Measurements from ENCODE around the gene SQSTM1. TPM values are rescaled to one million over a fixed set of nuclear protein-coding genes. Genes with fewer than 3 reads are reported as not detected.
A peak's percentile ranks its signal among the peaks of the same experiment; 100 is the strongest.

SQSTM1 gene
- total and polyA plus RNA-seq, 9 of the 15 experiments (the other 6 are each of a cell fraction or from before 2014, with no cell fraction given), result 5.6 to 148 (median 64.0) TPM

DNA sequence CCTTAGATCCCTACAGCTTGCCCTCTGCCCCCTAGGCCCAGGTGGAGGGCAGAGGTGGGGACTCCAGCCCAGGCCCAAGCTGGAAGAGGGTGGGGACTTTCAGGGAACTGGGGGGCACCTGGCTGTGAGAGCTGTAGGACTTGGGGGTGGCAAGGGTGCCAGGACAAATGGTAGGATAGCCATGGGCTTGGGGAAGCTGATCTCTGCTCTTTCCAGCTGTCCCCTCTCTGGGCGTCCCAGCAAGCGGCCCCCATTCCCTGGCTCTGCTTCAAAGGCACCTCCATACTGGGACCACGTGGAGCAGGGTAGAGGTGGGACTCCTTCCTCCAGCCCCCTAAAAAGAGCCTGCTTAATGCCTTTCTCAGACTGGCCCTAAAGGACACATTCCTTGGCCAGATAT is 26.5 kb upstream of the SQSTM1 start:
- H3K4me3 ChIP-seq, result no peak overlapping the region
- DNase-seq (ENCODE audit: extremely low read depth in 1 of 4, low spot score in 3 of 4) (no peak), ATAC-seq (no peak), FAIRE-seq (no peak)
- no peak overlapping the region for H3K27ac ChIP-seq (ENCODE audit: extremely low read depth, low read depth, low read length)
- H3K9me3 ChIP-seq (replicated peaks; ENCODE audit: control insufficient read depth, insufficient read depth, low read depth, low read length), result no peaks in the 10 kb centered on the region
- no peaks in the 10 kb centered on the region for H3K9me1 ChIP-seq (ENCODE audit: control insufficient read depth, insufficient read depth, low read length)
- peaks cover 0 to 43% of the 10 kb centered on the region in 2 experiments; a peak in 2 of 5 replicates for H3K4me1 ChIP-seq (replicated peaks in 1 of 2; ENCODE audit: control insufficient read depth in 2 of 2, insufficient read depth in 2 of 2, low read length in 2 of 2)
- no peak overlapping the region for H2AFZ ChIP-seq (ENCODE audit: low read depth, low read length)
- TF ChIP-seq PCBP1 (IDR thresholded peaks at IDR 0.05; ENCODE audit: low read depth, low read length, poor library complexity, severe bottlenecking) (no peak), FOXJ2 (tag; IDR thresholded peaks at IDR 0.05) (no peak), PRMT5 (CRISPR knock-in tag; IDR thresholded peaks at IDR 0.05) (no peak), ZNF197 (CRISPR knock-in tag; IDR thresholded peaks at IDR 0.05; ENCODE audit: low read depth) (no peak), SP2 (IDR thresholded peaks at IDR 0.05; ENCODE audit: extremely low read depth, low read depth, low read length, poor library complexity, severe bottlenecking) (no peak), ILK (tag; IDR thresholded peaks at IDR 0.05; ENCODE audit: borderline replicate concordance, low read depth) (no peak), STAT5B (CRISPR knock-in tag; IDR thresholded peaks at IDR 0.05) (no peak), KAT7 (CRISPR knock-in tag; IDR thresholded peaks at IDR 0.05; ENCODE audit: borderline replicate concordance) (no peak), BRD4 (IDR thresholded peaks at IDR 0.05) (no peak), FOS (IDR thresholded peaks at IDR 0.05; ENCODE audit: extremely low read depth, insufficient read length) (no peak), TEAD4 (IDR thresholded peaks at IDR 0.05; ENCODE audit: low read length) (no peak), TEAD4 (CRISPR knock-in tag; IDR thresholded peaks at IDR 0.05; ENCODE audit: borderline replicate concordance) (no peak)
- TF ChIP-seq, protein P1, sequence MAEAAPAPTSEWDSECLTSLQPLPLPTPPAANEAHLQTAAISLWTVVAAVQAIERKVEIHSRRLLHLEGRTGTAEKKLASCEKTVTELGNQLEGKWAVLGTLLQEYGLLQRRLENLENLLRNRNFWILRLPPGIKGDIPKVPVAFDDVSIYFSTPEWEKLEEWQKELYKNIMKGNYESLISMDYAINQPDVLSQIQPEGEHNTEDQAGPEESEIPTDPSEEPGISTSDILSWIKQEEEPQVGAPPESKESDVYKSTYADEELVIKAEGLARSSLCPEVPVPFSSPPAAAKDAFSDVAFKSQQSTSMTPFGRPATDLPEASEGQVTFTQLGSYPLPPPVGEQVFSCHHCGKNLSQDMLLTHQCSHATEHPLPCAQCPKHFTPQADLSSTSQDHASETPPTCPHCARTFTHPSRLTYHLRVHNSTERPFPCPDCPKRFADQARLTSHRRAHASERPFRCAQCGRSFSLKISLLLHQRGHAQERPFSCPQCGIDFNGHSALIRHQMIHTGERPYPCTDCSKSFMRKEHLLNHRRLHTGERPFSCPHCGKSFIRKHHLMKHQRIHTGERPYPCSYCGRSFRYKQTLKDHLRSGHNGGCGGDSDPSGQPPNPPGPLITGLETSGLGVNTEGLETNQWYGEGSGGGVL (CRISPR knock-in tag; IDR thresholded peaks at IDR 0.05), result no peak
- TF ChIP-seq, protein P2, sequence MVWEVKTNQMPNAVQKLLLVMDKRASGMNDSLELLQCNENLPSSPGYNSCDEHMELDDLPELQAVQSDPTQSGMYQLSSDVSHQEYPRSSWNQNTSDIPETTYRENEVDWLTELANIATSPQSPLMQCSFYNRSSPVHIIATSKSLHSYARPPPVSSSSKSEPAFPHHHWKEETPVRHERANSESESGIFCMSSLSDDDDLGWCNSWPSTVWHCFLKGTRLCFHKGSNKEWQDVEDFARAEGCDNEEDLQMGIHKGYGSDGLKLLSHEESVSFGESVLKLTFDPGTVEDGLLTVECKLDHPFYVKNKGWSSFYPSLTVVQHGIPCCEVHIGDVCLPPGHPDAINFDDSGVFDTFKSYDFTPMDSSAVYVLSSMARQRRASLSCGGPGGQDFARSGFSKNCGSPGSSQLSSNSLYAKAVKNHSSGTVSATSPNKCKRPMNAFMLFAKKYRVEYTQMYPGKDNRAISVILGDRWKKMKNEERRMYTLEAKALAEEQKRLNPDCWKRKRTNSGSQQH (CRISPR knock-in tag; IDR thresholded peaks at IDR 0.05), result no peak
- TF ChIP-seq, protein P3, sequence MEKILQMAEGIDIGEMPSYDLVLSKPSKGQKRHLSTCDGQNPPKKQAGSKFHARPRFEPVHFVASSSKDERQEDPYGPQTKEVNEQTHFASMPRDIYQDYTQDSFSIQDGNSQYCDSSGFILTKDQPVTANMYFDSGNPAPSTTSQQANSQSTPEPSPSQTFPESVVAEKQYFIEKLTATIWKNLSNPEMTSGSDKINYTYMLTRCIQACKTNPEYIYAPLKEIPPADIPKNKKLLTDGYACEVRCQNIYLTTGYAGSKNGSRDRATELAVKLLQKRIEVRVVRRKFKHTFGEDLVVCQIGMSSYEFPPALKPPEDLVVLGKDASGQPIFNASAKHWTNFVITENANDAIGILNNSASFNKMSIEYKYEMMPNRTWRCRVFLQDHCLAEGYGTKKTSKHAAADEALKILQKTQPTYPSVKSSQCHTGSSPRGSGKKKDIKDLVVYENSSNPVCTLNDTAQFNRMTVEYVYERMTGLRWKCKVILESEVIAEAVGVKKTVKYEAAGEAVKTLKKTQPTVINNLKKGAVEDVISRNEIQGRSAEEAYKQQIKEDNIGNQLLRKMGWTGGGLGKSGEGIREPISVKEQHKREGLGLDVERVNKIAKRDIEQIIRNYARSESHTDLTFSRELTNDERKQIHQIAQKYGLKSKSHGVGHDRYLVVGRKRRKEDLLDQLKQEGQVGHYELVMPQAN (IDR thresholded peaks at IDR 0.05; ENCODE audit: borderline replicate concordance), result no peak
- H3K4me2 ChIP-seq (ENCODE audit: insufficient read depth, low read length), result no peak overlapping the region
- H4K20me1 ChIP-seq (replicated peaks; ENCODE audit: control insufficient read depth, insufficient read depth, low read length), result no peaks in the 10 kb centered on the region
- no TSS peak for BruUV-seq (replicated peaks)
- 76% methylated on average over 3 of the region's 3 CpGs for WGBS (ENCODE audit: insufficient coverage, low coverage, missing lambda C conversion rate)
- no peaks in the 10 kb centered on the region for H3K27me3 ChIP-seq (ENCODE audit: control insufficient read depth in 2 of 2, insufficient read depth in 2 of 2, low read length in 2 of 2)
- CTCF ChIA-PET (ENCODE audit: low intra/inter-chr PET ratio), result no interaction called here
- peaks cover 25% of the 10 kb centered on the region; the same call in 1 of the 3 replicates for H3K36me3 ChIP-seq (ENCODE audit: control insufficient read depth, insufficient read depth, low read length)
- POLR2A ChIA-PET, result interaction anchor here (0.6 to 1.2 kb wide), 6 partner anchors 9 to 502 kb away, joined by 3 to 5 read pairs (median 3); partner anchors contain the start of gene SQSTM1
- in situ Hi-C loops (cut with MboI), result no loop called here
- intact Hi-C loops (cut with micrococcal nuclease), result no loop called here
- H3K9ac ChIP-seq (ENCODE audit: insufficient read depth in 1 of 2, low read depth in 2 of 2, low read length in 2 of 2), result peak overlapping the region in 1 of 2 experiments; percentile 69; a peak in 1 of 4 replicates
- H3K79me2 ChIP-seq (ENCODE audit: control insufficient read depth, insufficient read depth, low read length), result no peaks in the 10 kb centered on the region

Measured in K562 (cell line).